ENCODE measurements around the gene ANO3. TPM values are rescaled to one million over a fixed set of nuclear protein-coding genes. Genes with fewer than 3 reads are reported as not detected.

ANO3 gene
- total RNA-seq, 1 donor from 2014 or later: 0.29 TPM

GRCh38 chr11:26323837-26324236 lies 8.1 kb upstream of the ANO3 start:
- no peaks in the 10 kb centered on the region for H3K36me3 Mint-ChIP-seq
- no peak for TF ChIP-seq CTCF (conservative IDR thresholded peaks at IDR 0.05)
- no peaks in the 10 kb centered on the region for H3K9me3 Mint-ChIP-seq
- H3K4me3 Mint-ChIP-seq: no peak overlapping the region
- no peak overlapping the region for H3K27ac Mint-ChIP-seq
- DNase-seq (ENCODE audit: extremely low spot score, unreplicated experiment): no peak
- H3K4me1 Mint-ChIP-seq (ENCODE audit: unreplicated experiment): peaks cover 5% of the 10 kb centered on the region
- H3K27me3 Mint-ChIP-seq: no peaks in the 10 kb centered on the region

GRCh38 chr11:26324270-26324669 lies 7.7 kb upstream of the ANO3 start:
- H3K9me3 Mint-ChIP-seq: no peaks in the 10 kb centered on the region
- no peaks in the 10 kb centered on the region for H3K27me3 Mint-ChIP-seq
- no peak for TF ChIP-seq CTCF (conservative IDR thresholded peaks at IDR 0.05)
- no peak overlapping the region for H3K27ac Mint-ChIP-seq
- DNase-seq (ENCODE audit: extremely low spot score, unreplicated experiment): no peak
- no peaks in the 10 kb centered on the region for H3K36me3 Mint-ChIP-seq
- no peak overlapping the region for H3K4me3 Mint-ChIP-seq
- peaks cover 5% of the 10 kb centered on the region for H3K4me1 Mint-ChIP-seq (ENCODE audit: unreplicated experiment)

GRCh38 chr11:26326793-26327400 lies 5.0 kb upstream of the ANO3 start:
- Mint-ChIP-seq H3K4me3 (no peak overlapping the region), H3K27me3 (peaks cover 14% of the 10 kb centered on the region), H3K36me3 (no peaks in the 10 kb centered on the region), H3K4me1 (ENCODE audit: unreplicated experiment) (peaks cover 13% of the 10 kb centered on the region), H3K27ac (no peak overlapping the region), H3K9me3 (no peaks in the 10 kb centered on the region)
- DNase-seq (ENCODE audit: extremely low spot score, unreplicated experiment): no peak
- no peak for TF ChIP-seq CTCF (conservative IDR thresholded peaks at IDR 0.05)

- Mint-ChIP-seq H3K36me3 (no peaks in the 10 kb centered on the region), H3K4me3 (no peak overlapping the region), H3K27me3 (peaks cover 33% of the 10 kb centered on the region), H3K9me3 (no peaks in the 10 kb centered on the region), H3K27ac (no peak overlapping the region), H3K4me1 (ENCODE audit: unreplicated experiment) (peaks cover 21% of the 10 kb centered on the region)
- TF ChIP-seq CTCF (conservative IDR thresholded peaks at IDR 0.05): no peak
- no peak for DNase-seq (ENCODE audit: extremely low spot score, unreplicated experiment)
Observed at GRCh38 chr11:26329206-26329605, 2.7 kb upstream of the ANO3 start.

- no peak overlapping the region for H3K4me3 Mint-ChIP-seq
- TF ChIP-seq CTCF (conservative IDR thresholded peaks at IDR 0.05): no peak
- peaks cover 43% of the 10 kb centered on the region for H3K27me3 Mint-ChIP-seq
- no peak overlapping the region for H3K27ac Mint-ChIP-seq
- no peaks in the 10 kb centered on the region for H3K9me3 Mint-ChIP-seq
- peaks cover 21% of the 10 kb centered on the region for H3K4me1 Mint-ChIP-seq (ENCODE audit: unreplicated experiment)
- no peak for DNase-seq (ENCODE audit: extremely low spot score, unreplicated experiment)
- no peaks in the 10 kb centered on the region for H3K36me3 Mint-ChIP-seq
Observed at GRCh38 chr11:26330262-26330661, 1.7 kb upstream of the ANO3 start.

GRCh38 chr11:26332572-26332915 lies 614 bp downstream of the ANO3 start:
- DNase-seq (ENCODE audit: extremely low spot score, unreplicated experiment): no peak
- H3K27ac Mint-ChIP-seq: no peak overlapping the region
- H3K4me3 Mint-ChIP-seq: peak overlapping the region; percentile 85
- no peaks in the 10 kb centered on the region for H3K9me3 Mint-ChIP-seq
- peaks cover 22% of the 10 kb centered on the region for H3K4me1 Mint-ChIP-seq (ENCODE audit: unreplicated experiment)
- TF ChIP-seq CTCF (conservative IDR thresholded peaks at IDR 0.05): no peak
- H3K27me3 Mint-ChIP-seq: peaks cover 46% of the 10 kb centered on the region
- no peaks in the 10 kb centered on the region for H3K36me3 Mint-ChIP-seq

Data from type B pancreatic cell (in vitro differentiated cells).